CMK (cell line): ENCODE measurements around the gene SART1.
"Not testable (repeated sequence)": the region's sequence is repeated elsewhere in the genome, so short reads cannot be mapped to it uniquely, and the experiment has no call there.

Experiments used
- DNase-seq: peaks from one replicate; pipeline ENCODE4 v3.0.0-alpha.2; 2010; ENCODE audit warnings: low read depth

Gene SART1

DNA sequence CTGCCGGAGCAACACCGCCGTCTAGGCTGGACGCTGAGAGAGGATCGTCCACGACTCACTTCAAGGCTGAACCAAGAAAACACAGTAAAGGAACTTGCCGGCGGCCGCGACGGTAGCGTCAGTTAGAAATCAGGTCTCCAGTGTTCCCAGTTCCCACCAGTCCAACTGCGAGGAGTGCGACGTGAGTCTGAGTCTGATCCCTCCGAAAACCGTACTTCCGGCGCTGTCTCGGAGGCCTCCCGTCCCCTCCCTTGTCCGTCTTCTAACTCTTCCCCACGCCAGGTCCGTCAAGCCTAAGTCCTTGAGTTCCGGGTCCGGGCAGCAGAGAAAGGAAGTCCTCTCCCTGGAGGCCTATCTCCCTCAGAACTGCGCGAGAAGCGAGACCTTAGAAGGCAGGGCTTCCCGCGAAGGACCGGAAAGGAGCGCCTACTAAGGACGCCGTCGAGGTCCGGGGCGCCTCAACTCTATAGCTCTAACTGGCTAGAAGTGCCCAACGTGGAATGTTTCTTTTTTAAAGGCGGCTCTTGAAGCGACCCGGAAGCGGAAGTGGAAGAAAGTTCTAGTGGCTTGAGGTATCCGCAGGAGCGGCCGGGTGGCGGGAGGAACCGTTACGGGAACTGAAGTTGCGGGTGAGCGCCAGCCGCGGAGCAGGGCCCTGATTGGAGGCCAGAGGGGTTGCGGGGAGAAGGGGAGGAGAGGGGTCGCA is 40.6 kb downstream of the SART1 start, which contains the start of the genes BANF1 and EIF1AD:
BANF1 (plus strand) TSS at position 562 of the 706 bp plus-strand sequence. CDS start 748 bp downstream, outside the sequence.
EIF1AD (minus strand) TSS at position 216 of the 706 bp plus-strand sequence. CDS start 1,768 bp downstream, outside the sequence.
- DNase-seq: peak; percentile 100

DNA sequence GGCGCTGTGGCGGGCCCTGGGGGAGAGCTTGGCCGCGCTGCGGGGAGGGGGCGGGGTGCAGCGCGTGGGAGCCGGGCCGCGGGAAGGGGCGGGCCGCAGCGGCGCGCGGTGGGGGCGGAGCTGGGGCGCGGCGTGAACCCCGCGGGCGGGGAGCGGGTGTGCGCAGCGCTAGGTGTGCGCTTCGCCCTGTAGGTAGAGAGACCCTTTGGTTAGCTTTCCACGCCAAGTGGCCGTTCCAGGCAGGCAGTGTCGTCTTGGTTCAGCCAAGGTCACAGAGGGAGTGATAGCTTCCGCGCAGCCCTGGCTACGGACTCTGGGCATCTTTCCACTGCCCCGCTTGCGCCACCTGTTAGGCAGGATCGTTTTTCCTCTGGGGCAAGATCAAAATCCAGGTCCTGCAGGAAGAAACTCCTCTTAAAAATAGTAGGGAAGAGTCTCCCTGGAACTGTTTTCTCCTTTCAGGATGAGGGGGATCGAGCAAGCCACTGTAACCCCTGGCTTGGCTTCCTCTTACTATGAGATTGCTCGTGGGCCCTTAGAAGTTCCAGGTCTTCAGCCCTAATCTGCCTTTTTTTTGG is 41.2 kb downstream of the SART1 start:
- DNase-seq: no peak

DNA sequence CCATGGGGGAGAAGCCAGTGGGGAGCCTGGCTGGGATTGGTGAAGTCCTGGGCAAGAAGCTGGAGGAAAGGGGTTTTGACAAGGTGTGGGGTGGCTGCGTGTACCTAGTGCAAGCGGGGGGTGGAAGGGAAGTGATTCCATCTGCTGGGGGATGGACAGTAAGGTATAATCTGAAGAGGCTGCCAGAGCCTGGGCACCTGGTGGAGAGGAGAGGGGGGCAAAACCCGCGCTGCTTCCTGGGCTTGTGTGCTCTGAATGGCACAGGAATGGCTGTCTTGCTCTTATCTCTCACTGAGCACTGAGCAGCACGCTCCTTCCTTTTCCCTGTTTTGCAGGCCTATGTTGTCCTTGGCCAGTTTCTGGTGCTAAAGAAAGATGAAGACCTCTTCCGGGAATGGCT is 41.8 kb downstream of the SART1 start:
- no peak for DNase-seq

DNA sequence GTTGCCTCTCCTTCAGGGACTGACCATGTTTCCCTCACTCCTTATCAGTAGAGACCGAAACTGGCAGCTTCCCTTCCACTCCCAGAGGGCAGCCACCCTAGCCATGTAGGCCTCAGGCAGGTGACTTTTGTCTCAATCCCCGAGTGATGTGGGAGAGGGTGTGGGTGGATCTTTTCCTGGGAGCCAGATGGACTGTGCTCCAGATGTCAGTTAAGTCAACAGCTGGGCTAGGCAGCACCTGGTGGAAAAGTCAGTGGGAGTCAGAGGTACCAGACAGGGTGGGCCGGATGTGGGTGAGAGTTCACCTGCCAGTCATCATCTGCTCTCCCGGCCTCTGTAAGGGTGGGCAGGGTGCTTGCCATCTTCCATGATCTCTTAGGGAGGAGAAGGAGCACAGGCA is 42.7 kb downstream of the SART1 start:
- no peak for DNase-seq

DNA sequence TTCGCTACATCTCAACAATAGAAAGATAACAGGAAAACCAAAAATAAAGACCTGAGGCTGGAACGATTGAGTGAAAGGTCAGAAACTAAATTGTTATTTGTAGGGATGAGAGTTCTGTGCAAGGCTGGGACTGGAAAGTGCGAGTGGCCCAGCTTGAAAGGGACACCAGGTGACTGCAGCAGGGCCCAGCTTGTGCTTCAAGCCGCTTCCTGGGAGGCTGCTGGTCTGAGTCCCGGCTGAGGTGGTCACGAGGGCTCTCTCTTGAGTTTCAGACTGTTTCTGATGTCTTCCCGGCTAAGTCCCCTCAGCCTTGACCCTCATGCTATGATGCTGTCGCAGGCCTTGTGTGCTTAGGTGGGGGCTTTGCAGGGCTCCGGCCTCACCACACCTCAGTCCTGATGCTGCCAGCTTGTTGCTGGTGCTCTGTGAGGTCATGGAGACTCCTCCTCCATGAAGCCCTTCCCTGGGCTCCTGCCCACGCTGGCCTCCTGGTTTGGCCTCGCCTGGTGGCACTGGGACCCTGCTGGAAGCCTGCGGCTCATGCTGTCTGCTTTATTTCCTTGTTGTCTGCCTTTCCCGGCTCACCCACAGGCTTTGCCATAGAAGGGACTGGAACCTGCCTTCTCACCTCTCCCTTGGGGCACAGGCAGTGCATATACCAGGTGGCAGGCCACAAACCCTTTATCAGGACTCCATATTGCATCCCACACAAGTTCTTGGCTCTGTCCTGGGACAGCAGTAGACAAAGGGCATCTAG is 44.8 kb downstream of the SART1 start:
- DNase-seq: no peak

DNA sequence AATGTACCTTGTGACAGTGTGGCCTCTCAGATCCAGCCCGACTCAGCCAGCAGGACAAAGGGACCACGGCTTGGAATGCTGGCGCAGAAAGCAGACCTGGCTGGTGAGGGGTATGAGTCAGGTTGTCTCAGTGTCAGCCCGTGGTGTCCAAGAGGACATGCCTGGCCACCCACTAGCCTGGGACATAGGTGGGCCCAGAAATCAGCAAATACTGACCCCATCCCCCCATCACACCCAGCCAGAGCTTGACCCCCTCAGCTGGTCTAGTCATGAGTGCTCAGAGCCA is 45.3 kb downstream of the SART1 start:
- no peak for DNase-seq

DNA sequence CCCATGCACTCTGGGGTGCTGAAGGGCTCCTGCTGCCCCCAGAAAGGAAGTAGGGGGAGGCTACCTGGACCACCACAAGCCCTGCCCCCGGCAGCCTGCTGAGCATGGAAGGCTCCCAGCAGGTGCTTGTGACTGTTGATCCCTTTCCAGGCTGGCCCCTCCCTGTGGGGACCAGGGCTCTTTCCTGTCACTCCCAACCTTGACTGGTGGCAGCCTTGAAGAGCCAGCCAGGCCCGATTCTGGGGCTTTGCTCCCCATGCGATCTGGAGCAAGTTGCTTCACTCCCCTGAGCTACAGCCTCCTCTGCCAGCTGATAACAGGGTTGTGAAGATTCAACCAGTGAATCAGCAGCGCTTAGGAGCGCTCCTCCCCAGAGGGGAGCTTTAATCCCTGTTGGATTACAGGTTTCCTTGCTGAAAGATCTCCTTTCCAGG is 45.7 kb downstream of the SART1 start:
- DNase-seq: no peak

DNA sequence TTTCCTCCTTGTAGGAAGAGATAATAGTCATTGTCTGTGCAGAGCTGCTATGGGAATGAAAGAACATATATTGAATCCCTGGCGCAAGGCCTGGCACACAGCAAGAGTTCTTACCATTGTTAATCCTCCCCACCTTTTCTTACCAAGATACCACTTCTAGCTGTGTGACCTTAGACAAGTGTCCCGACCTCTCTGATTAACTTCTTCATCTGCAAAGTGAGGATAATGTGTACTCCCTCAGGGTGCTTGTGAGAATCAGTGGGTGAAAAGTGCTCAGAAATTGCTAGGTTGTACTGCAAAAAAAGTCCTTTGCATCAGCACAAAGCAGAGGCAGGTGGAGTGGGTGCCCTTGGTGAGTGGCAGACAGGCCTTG is 46.5 kb downstream of the SART1 start:
- DNase-seq: no peak

DNA sequence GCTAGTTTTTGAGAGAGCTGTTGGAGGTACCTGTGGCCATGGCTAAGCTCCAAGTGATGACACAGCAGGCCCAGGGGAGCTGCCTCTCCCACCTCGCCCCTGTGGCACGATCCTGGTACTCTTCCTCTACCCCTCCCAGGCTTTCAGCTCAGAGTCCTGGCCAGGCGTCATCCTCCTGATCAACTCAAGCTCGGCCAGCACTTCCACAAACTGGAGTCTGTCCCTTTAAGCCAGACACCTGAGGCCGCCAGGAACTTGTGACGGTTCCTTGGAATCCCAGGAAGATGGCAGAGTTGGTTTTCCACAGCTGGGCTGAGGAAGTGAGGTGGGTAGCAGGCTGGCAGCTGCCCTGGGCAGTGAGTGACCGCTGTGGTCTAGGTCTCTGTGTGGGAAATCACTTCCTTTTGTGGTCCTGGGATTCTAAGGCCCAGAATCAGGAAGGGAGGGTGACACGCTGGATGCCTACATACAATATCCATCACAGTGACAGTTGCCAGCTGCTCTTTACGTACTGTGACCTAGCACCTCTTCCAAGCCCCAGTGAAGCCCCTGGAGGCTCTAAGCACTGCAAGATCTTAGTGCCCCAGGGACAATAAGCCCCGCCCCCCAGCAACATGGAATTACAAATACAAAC is 47.1 kb downstream of the SART1 start:
- no peak for DNase-seq

DNA sequence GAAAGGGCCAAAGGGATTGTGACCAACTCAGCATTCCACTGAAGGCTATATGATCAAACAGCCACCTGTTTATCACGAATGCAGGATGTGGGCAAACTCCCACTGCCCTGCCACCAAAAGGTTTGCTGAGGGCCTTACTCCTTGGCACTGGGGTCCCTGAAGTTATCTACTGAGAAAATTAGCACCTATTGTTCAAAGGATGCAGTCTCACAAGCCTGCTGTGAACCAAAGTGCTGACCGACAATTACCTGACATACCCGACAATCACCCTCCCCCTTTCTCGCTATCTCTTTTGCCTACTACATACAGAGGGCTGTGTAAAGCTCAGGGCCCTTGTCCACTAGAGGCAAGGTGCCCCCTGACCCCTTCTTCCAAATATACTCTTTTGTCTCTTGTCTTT is 48.5 kb downstream of the SART1 start:
- DNase-seq: not testable (repeated sequence)

DNA sequence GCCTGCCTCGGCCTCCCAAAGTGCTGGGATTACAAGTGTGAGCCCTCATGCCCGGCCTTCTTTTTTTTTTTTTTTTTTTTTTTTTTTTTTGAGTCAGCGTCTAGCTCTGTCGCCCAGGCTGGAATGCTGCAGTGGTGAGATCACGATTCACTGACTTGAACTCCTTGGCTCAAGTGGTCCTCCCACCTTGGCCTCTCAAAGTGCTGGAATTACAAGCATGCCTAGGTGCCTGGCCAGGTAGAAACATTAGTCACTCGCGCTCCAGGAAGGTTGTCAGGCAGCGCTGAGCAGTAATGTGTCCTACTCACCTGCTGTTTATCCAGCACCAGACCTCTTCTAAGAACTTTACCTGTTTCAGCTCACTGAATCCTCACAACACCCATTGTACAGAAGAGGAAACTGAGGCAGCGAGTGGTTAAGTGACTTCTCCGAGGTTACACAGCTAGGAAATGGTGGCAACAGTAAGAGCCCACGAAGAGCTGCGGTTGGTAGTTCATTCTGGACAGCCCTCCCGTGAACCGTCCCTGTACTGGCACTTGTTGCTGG is 49.8 kb downstream of the SART1 start:
- DNase-seq: no peak

DNA sequence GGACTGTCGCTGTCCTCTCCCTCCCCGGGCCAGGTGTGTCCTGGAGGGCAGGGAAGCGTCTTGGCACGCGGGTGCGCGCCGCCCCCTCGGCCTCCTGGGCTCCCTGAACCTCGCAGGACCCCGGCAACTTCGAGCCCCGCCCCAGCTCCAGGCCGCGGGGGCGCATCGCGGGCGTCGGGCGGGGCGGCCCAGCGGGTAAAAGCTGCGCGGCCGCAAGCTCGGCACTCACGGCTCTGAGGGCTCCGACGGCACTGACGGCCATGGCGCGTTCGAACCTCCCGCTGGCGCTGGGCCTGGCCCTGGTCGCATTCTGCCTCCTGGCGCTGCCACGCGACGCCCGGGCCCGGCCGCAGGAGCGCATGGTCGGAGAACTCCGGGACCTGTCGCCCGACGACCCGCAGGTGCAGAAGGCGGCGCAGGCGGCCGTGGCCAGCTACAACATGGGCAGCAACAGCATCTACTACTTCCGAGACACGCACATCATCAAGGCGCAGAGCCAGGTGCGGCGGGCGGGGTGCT is 50.3 kb downstream of the SART1 start, which contains the start of gene CST6:
CST6 (plus strand) TSS at position 224 of the 519 bp plus-strand sequence; CDS start at position 261, 37 bp downstream.
- DNase-seq: no peak

DNA sequence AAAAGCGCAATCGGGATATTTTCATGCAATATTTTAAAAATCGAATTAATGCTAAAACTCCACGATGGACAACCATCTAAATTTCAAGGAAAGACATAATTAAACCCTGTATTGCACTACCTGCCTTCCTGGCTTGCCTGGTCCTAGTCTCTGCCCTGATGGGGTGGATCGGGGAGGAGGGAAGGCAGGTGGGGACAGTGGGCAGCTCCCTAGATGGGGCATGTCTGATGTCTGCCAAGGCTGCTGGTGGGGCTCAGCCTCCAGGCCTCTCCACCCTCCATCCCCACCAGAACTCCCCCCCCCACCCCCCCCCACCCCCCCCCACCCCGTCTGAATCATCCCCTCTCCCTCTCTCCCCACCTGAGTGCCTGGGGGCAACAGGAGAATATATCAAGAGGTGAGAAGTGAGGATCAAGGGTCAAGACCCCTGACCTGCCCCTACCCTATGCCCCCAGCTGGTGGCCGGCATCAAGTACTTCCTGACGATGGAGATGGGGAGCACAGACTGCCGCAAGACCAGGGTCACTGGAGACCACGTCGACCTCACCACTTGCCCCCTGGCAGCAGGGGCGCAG is 50.9 kb downstream of the SART1 start:
- DNase-seq: no peak

DNA sequence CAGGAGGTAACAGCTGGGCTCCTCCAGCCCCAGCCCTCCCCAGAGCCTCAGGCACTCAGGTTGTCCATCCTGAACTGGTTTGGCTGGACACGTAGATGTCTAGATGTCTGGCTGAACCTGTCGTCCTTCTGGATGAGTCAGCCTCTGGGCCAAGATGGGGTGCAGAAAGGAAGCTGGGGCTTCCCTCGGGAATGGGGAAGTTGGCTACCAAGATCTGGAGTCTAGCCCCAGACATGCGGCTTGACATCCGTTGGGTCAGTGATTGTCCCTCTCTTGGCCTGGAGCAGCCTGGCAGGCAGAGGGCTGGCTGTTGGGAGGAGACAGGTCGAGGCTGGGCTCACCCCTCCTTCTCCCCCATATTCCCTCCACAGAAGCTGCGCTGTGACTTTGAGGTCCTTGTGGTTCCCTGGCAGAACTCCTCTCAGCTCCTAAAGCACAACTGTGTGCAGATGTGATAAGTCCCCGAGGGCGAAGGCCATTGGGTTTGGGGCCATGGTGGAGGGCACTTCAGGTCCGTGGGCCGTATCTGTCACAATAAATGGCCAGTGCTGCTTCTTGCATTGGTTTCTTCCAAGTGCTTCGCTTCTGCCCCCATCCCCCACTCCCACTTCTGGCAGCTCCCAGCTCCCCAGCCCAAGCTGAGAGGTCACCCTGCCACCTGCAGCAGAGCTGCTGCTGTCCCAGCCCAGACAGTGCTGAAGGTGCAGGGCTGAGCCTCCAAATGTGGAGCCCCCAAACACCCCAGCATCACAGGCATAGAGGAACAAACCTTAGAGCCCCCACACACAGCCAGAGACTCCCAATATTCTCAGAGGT is 51.6 kb downstream of the SART1 start:
- DNase-seq: no peak

DNA sequence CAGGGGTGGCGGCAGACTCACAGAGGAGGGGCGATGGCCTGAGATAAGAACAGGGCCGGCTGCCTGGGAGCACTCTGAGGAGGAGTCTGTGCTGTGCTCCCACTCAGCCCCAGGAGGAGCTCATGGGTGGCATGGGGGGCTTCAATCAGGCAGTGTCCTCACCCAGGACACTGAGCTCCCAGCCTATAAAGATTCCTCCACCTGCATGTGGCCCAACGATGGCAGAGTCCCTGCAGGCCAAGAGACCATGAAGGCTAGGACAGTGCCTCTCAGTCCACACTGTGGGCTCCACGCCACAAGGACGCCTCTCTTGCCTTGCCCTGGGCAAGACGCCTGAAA is 52.2 kb downstream of the SART1 start:
- no peak for DNase-seq

DNA sequence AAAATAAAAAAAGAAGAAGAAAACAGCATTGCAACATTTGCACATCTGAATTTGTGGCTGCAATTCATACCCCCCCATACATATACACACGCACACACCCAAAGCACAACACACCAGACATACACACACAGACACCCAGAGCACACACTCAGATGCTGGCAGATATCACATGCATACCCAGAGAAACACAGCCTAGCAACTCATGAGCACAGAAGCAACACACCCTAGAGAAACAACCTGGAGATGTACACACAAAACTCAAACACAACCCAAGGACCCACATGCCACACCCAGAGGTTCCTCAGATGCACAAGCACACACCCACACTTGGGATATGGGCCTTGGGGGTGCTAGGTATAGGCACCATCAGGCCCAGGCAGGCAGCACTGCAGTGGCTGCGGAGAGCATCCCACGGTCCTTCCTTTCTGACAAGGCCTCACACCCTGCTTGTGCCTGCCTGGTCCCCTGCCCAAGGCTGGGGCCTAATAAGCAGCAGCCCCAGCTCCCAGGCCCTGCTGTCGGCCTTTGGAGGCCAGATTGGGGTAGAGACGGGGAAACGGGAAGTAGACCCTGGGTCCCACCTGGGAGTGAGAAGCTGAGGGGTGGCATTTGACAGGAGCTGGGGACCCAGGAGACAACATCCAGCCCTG is 53.4 kb downstream of the SART1 start:
- no peak for DNase-seq

DNA sequence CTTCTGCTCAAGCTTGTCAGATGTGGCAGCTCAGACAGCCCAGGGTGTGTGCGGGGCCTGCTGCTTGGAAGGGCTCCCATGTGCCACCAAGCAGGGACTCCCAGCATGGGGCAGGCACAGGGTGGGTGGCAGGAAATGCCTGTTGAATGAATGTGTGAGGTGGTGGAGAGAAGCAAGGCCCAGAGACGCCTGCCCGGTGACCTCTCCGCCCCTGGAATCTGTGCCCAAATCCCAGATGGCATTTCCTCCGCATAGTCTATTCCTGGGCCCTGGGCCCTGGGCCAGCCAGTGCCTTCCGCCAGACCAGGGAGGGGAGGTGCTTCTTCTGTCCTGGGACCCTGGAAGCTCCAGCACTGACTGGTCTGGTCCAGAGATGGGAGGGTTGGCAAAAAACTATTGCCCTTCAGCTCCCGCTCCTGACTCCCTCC is 53.9 kb downstream of the SART1 start:
- DNase-seq: no peak

DNA sequence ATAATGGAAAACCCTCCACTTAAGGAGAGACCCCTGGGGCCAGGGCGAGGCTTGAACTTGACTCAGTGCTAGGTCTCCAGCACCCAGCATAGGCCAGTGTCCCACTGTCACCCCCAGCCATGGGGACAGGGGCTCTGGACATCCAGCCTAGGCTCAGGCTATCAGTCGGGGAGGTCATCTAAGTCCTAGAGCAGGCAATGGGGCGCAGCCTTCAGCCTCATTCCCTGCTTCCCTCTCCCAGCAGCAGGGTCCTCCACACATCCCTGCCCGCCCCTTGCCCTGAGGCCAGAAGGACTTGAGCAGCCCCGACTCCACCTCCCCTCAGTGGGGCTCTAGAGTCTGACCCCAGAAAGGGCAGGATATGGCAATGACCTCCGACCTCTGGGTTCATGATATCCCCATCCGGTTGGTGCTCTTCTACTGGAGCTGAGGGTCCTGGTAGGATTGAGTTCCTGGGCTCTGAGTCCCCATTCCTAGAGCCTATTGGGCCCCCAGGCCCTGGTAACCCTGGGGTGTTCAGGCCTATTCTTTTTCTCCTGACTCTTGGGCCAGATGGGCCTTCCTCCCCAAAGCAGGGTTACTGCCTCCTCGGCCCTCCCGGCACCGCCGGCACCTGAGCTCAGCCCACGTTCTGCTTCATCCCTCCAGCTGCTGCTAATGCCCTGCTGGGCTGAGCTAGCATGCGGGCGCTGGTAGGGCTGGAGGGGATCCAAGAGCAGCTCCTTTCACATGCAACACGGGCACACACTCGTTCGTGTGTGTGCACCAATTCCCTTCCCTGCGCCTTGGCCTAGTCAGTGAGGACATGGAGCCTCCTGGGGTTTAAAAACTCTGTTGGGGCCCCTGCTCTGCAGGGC is 54.6 kb downstream of the SART1 start:
- DNase-seq: no peak

DNA sequence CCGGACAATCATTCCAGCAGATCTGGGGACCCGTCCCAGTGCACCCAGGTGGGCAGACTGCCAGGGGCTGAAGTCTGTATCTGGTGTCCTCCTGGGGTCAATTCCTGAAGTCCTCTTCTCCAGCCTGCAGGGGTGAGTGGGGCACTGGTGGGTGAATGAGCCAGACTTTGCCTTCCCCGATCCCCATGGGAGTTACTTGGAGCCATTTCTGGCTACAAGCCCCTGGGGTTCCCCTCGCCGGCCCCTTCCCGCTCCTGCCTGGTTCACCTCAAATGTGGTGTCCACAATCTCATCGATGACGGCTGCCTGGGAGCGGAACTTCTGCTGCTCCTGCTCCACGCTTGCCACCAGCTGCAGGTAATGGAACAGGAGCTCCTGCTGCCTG is 55.3 kb downstream of the SART1 start:
- DNase-seq: no peak

DNA sequence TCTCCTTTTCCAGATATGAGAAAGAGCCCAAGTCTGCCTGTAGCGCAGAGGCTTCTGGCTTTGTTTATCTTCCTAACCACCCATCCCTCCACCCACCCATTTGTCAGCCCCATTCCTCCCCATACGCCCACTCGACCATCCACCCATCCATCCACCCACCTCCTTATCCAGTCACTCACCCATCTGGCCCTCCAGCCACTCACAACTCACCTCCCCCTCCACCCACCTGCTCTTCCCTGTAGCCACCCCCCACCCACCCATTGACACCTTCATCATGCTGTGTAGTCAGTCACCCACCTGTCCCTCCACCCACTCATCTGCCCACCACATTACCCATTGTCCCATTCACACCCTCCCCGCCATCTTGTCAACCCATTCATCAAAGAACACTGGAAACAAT is 55.8 kb downstream of the SART1 start:
- DNase-seq: no peak
